Measurements from ENCODE around the gene SLC16A4. TPM values are rescaled to one million over a fixed set of nuclear protein-coding genes. Genes with fewer than 3 reads are reported as not detected.

SLC16A4 gene
- total RNA-seq, 2 donors from 2014 or later = 0.79 to 2.0 TPM

DNA sequence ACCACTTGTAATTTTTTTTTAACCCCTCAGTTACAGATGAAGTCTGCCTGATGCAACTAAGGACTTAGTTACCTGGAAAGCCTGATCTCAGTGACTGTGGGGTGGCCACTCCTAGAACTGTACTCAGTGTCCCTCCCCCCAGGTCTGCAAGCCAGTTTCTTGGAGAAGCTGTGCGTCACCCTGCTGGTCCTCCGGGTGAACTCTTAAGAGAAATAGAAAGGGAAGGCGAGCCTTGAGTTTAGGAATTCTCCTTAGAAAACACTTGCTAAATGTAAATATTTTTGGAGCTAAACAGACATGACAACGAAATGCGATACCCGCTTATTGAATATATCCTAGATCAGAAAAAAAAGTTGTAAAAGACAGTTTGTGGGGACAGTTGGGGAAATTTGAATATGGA is 730 bp downstream of the SLC16A4 start:
- intact Hi-C loops (cut with DNase I) = no loop called here
- no peak overlapping the region for H3K27ac ChIP-seq
- no peak overlapping the region for H3K4me3 ChIP-seq
- no peaks in the 10 kb centered on the region for H3K9me3 ChIP-seq
- TF ChIP-seq CTCF (IDR thresholded peaks at IDR 0.05) = no peak
- peak; percentile 30 for DNase-seq
- H3K27me3 ChIP-seq = no peaks in the 10 kb centered on the region
- no peaks in the 10 kb centered on the region for H3K36me3 ChIP-seq
- no peaks in the 10 kb centered on the region for H3K4me1 ChIP-seq
- H3K9ac ChIP-seq (ENCODE audit: low read depth in 2 of 2, low read length in 2 of 2) = no peak overlapping the region

GRCh38 chr1:110387048-110387754 is 3.6 kb downstream of the SLC16A4 start:
- Histone ChIP-seq H3K27me3 (no peaks in the 10 kb centered on the region), H3K9me3 (no peaks in the 10 kb centered on the region), H3K4me3 (no peak overlapping the region), H3K4me1 (no peaks in the 10 kb centered on the region), H3K9ac (ENCODE audit: low read depth in 2 of 2, low read length in 2 of 2) (peak overlapping the region in 1 of 2 donors; percentile 4), H3K27ac (no peak overlapping the region), H3K36me3 (no peaks in the 10 kb centered on the region)
- no peak for TF ChIP-seq CTCF (IDR thresholded peaks at IDR 0.05)
- no peak for DNase-seq
- intact Hi-C loops (cut with DNase I) = no loop called here

- H3K4me3 ChIP-seq = no peak overlapping the region
- no peaks in the 10 kb centered on the region for H3K4me1 ChIP-seq
- DNase-seq = no peak
- no peak overlapping the region for H3K9ac ChIP-seq (ENCODE audit: low read depth in 2 of 2, low read length in 2 of 2)
- no peaks in the 10 kb centered on the region for H3K9me3 ChIP-seq
- intact Hi-C loops (cut with DNase I) = no loop called here
- no peaks in the 10 kb centered on the region for H3K27me3 ChIP-seq
- TF ChIP-seq CTCF (IDR thresholded peaks at IDR 0.05) = no peak
- H3K36me3 ChIP-seq = no peaks in the 10 kb centered on the region
- H3K27ac ChIP-seq = peak overlapping the region; percentile 45
These were observed 5.5 kb downstream of the SLC16A4 start for GRCh38 chr1:110385369-110385768.

GRCh38 chr1:110384581-110385321 is 6.1 kb downstream of the SLC16A4 start:
- intact Hi-C loops (cut with DNase I) = no loop called here

More at GRCh38 chr1:110384581-110385321, 6.1 kb downstream of the SLC16A4 start:
- Histone ChIP-seq H3K4me3 (no peak overlapping the region), H3K9ac (ENCODE audit: low read depth in 2 of 2, low read length in 2 of 2) (no peak overlapping the region), H3K9me3 (no peaks in the 10 kb centered on the region), H3K36me3 (no peaks in the 10 kb centered on the region), H3K27ac (peak overlapping the region; percentile 45), H3K4me1 (no peaks in the 10 kb centered on the region), H3K27me3 (no peaks in the 10 kb centered on the region)
- DNase-seq = peak; percentile 77
- TF ChIP-seq CTCF (IDR thresholded peaks at IDR 0.05) = no peak
